Ascending aorta (tissue), 2 donors: Measurements from ENCODE around the gene DIP2C. TPM values are rescaled to one million over a fixed set of nuclear protein-coding genes. Genes with fewer than 3 reads are reported as not detected.
A peak's percentile ranks its signal among the peaks of the same experiment; 100 is the strongest.

Experiments used
- DNase-seq, 2 donors: peaks; one replicate each; pipeline ENCODE4 v3.0.0-alpha.2; 2019; ENCODE audit warnings: low spot score in 2 of 2
- H3K27ac ChIP-seq, 2 donors: fragments of 200-600 bp; sonication (generic); one replicate each; pipeline ENCODE4 v1.5.1; 2016 to 2017; ENCODE audit warnings: mild to moderate bottlenecking in 1 of 2
- H3K27me3 ChIP-seq: fragments of 200-600 bp; sonication (generic); one replicate; pipeline ENCODE4 v1.5.1; 2017
- H3K36me3 ChIP-seq, 2 donors: fragments of 200-600 bp; sonication (generic); one replicate each; pipeline ENCODE4 v1.5.1; 2016
- H3K4me1 ChIP-seq, 2 donors: fragments of 200-600 bp; sonication (generic); one replicate each; pipeline ENCODE4 v1.5.1; 2016 to 2017; ENCODE audit warnings: mild to moderate bottlenecking in 1 of 2
- H3K4me3 ChIP-seq, 2 donors: fragments of 200-600 bp; sonication (generic); one replicate each; pipeline ENCODE4 v1.5.1; 2016 to 2017; ENCODE audit warnings: mild to moderate bottlenecking in 1 of 2
- H3K9me3 ChIP-seq, 2 donors: fragments of 200-600 bp; sonication (generic); one replicate each; pipeline ENCODE4 v1.5.1; 2016
- CTCF ChIP-seq, 3 experiments: fragments of 200-600 bp in 2 of 3; fragments of 450-650 bp in 1 of 3; sonication (generic) in 2 of 3; IDR thresholded peaks; one replicate each; pipeline ENCODE4 v1.5.1; 2016 to 2019; ENCODE audit warnings: antibody characterized with exemption in 3 of 3, mild to moderate bottlenecking in 1 of 3, moderate library complexity in 1 of 3
- intact Hi-C: fragments of 100-400 bp; cut with DNase I; formaldehyde crosslinking; loops from one replicate; pipeline ENCODE4 v1.15.1; 2023
- total RNA-seq: library from RNA; depleted of rRNA; stranded (reverse); fragments of >200 nt; gene quantifications from one replicate; pipeline ENCODE4 v1.1.0, GENCODE V29; 2016

DIP2C gene
- total RNA-seq, 1 donor from 2014 or later: 14.7 TPM

- peak in 1 of 2 donors; percentile 38 for DNase-seq
- Histone ChIP-seq H3K4me1 (peaks cover 0 to 12% of the 10 kb centered on the region in 2 donors), H3K36me3 (no peaks in the 10 kb centered on the region), H3K9me3 (no peaks in the 10 kb centered on the region), H3K27me3 (no peaks in the 10 kb centered on the region), H3K27ac (no peak overlapping the region), H3K4me3 (no peak overlapping the region)
- no peak for TF ChIP-seq CTCF (IDR thresholded peaks at IDR 0.05)
- intact Hi-C loops: no loop called here
Observed at GRCh38 chr10:590721-591120, 98.7 kb downstream of the DIP2C start.

GRCh38 chr10:589961-590680, 99.3 kb downstream of the DIP2C start:
- Histone ChIP-seq H3K36me3 (no peaks in the 10 kb centered on the region), H3K9me3 (no peaks in the 10 kb centered on the region), H3K27ac (no peak overlapping the region), H3K4me3 (no peak overlapping the region), H3K4me1 (peaks cover 0 to 12% of the 10 kb centered on the region in 2 donors), H3K27me3 (no peaks in the 10 kb centered on the region)
- intact Hi-C loops: loop anchor here (2.0 kb wide), 1 partner anchor 199 kb away; no protein-coding TSS in a partner anchor
- peak in 1 of 2 donors; percentile 27 for DNase-seq
- TF ChIP-seq CTCF (IDR thresholded peaks at IDR 0.05): no peak

- peak in 1 of 2 donors; percentile 41 for DNase-seq
- Histone ChIP-seq H3K4me3 (no peak overlapping the region), H3K27me3 (no peaks in the 10 kb centered on the region), H3K9me3 (no peaks in the 10 kb centered on the region), H3K4me1 (peaks cover 0 to 11% of the 10 kb centered on the region in 2 donors), H3K36me3 (no peaks in the 10 kb centered on the region), H3K27ac (no peak overlapping the region)
- intact Hi-C loops: loop anchor here (2.0 kb wide), 1 partner anchor 200 kb away; no protein-coding TSS in a partner anchor
- TF ChIP-seq CTCF (IDR thresholded peaks at IDR 0.05): peak in 1 of 3 experiments; percentile 33
Observed at GRCh38 chr10:588246-589165, 101.0 kb downstream of the DIP2C start.

GRCh38 chr10:586716-587115, 102.8 kb downstream of the DIP2C start:
- H3K4me1 ChIP-seq: peaks cover 0 to 6% of the 10 kb centered on the region in 2 donors

GRCh38 chr10:586151-586550, 103.3 kb downstream of the DIP2C start:
- Histone ChIP-seq H3K27ac (no peak overlapping the region), H3K9me3 (no peaks in the 10 kb centered on the region), H3K4me3 (no peak overlapping the region), H3K4me1 (peaks cover 0 to 11% of the 10 kb centered on the region in 2 donors), H3K27me3 (no peaks in the 10 kb centered on the region), H3K36me3 (no peaks in the 10 kb centered on the region)
- TF ChIP-seq CTCF (IDR thresholded peaks at IDR 0.05): no peak
- no peak for DNase-seq
- intact Hi-C loops: no loop called here

More at GRCh38 chr10:586716-587115, 102.8 kb downstream of the DIP2C start:
- DNase-seq: no peak
- intact Hi-C loops: no loop called here
- Histone ChIP-seq H3K4me3 (no peak overlapping the region), H3K9me3 (no peaks in the 10 kb centered on the region), H3K36me3 (no peaks in the 10 kb centered on the region), H3K27ac (no peak overlapping the region), H3K27me3 (no peaks in the 10 kb centered on the region)
- TF ChIP-seq CTCF (IDR thresholded peaks at IDR 0.05): no peak
